ENCODE results near the gene ANKRD53.
"Not testable (repeated sequence)": the region's sequence is repeated elsewhere in the genome, so short reads cannot be mapped to it uniquely, and the experiment has no call there.

Gene ANKRD53

DNA sequence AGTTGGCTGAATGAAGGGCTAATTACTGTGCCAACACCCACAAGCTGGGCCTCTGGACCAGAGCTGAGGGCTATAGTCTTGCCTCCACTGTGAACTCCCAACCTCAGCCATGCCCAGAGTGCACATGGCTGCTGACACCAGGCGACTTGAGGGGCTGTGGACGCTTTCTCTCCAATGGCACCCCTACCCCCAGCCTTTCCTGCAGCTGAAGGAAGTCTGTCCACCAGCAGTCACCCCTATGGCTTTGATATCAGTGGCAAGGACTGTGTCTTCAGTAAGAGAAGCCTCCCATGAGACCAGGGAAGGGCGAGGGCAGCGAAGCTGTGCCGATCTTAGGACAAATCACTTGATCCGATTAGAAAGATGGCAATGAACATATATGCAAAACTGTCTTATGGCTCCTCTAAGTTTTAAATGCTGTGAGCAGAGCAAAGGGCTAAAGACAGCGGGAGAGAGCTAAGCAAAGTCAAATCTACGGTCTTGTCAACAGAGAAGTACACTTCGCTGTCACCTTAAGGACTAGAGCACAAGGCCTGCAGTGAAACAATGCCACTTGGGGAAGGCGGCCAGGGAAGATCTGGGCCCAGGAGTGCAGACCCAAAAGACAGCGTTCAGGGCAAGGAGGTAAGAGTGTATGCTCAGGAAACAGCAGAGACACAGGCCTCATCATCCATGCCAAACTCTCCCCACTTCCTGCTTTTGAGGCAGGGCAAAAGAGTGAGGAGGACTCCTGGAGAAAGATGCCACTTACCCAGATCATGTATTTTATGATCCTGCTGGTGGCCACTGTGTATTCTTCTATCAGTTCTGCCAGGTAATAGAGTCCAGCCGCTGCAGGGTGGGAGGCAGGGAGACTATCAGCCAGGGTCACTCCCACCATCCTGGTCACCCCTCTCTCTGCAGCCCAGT, 14.8 kb downstream of the ANKRD53 start:
- DNase-seq = no peak

DNA sequence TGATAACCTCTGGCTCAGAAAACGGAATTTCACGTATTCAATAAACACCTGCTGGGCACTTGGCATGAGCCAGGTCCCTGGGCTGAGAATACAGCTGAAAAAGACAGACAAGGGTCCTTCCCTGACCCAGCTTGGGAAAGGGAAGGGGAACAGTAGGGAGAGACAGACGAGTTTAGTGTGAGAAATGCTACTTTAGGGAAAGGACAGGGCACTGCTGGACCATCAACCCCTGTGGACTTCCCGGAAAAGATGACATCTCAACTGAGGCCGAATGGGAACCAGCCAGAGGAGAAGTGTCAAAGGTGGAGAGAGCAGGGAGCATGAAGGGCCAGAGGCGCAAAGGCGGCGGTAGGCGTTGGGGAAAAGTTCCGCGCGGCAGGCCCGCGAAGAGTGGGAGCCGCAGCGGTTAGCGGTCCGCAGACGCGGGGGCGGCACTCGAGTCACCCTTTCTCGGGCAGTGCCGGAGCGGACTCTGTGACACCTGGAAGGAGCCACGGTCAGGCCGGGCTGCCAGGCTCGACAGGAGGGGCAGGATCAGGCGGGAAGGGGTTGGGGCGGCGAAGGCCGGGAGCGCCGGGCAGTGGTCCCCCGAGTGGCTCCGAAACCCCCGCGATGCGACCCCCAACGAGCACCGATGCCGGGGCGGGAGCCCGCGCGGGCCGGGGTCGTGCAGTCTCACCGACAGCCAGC, 15.7 kb downstream of the ANKRD53 start:
- no peak for DNase-seq

DNA sequence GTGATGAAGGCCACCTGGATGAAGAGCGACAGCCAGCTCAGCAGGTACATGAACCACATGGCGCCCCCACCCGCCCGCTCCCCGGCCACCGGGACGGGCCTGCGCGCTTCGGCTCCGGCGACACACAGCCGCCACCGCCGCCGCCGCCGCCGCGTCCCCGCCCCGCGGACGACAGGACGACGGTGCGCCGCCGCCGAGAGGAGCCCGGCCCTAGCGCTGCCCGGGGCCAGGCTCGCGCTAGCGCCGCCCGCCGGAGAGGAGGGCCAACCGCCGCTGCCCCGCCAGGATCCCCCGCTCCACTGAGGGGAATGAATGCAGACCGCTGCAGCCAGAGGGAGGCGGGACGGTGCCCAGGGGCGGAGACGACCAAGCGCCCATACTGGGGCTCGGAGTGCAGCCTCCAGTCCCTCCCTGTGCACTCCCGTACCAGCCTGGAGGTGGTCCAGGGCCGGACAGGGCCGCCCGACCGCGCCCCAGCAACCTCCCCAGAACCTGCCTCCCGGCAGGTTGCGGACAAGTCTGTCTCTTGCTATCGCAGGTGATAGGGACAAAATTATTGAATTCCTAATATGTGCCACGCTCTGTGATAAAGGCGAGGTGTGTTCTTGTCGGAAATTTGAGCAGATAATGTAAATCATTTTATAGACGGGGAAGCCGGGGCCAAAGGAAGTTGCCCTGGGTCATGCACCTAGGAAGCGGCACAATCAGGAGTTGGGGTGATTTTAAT, 16.4 kb downstream of the ANKRD53 start, which contains the start of gene TEX261:
Gene TEX261, minus strand, starts transcription at position 175 of the 727 bp plus-strand sequence. Its CDS starts 116 bp downstream, at position 59.
- peak; percentile 85 for DNase-seq

DNA sequence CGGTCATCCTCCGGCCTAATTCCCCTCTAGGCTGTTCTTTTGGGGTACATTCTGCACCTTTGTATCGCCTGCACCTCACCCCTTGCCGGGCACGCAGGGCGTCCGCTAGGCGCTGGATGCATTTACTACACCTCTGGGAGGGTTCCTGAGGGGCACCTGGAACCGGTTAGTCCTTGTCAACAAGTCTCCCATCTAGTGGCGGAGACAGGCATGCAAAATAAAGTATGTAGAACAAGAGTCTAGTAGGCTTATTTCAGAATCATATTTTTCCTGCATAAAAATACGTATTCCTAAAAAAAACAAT, 16.9 kb downstream of the ANKRD53 start:
- peak; percentile 36 for DNase-seq

DNA sequence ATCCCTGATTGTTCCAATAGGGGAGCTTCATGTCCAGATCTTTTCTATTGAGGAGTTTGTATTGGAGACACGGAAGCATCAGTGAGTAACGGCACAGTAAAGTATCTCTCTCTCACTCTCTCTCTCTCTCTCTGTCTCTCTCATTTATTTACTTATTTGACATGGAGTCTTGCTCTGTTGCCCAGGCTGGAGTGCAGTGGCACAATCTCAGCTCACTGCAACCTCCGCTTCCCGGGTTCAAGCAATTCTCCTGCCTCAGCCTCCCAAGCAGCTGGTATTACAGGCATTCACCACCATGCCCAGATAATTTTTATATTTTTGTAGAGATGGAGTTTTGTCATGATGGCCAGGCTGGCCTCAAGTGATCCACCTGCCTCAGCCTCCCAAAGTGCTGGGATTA, 20.5 kb downstream of the ANKRD53 start:
- DNase-seq = not testable (repeated sequence)

DNA sequence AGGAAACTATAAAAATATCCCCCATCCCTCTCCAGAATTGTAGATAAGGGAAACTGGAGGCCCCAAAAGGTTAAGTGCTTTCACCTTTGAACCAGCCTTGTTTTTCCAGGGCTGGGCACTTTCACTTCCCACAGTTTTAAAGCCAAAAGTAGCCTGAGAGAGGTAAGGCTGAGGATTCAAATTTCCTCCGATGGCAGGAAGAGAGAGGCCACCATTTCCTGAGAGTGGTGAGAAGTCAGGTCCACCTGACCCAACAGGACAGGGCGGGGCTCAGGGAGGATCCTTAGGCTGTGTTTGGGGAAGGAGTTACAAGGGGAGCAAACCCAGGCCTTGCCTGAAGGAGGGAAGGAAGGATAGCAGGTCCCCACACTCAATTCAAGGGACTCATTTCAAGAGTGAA, 20.9 kb downstream of the ANKRD53 start:
- no peak for DNase-seq

DNA sequence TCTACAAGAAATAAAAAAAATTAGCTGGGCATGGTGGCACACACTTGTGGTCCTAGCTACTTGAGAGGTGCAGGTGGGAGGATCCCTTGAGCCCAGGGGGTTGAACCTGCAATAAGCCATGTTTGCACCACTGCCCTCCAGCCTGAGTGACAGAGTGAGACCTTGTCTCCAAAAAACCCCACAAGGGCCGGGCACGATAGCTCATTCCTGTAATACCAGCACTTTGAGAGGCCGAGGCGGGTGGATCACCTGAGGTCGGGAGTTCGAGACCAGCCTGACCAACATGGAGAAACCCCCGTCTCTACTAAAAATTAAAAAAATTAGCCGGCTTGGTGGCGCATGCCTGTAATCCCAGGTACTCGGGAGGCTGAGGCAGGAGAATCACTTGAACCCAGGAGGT, 21.5 kb downstream of the ANKRD53 start:
- DNase-seq = not testable (repeated sequence)

DNA sequence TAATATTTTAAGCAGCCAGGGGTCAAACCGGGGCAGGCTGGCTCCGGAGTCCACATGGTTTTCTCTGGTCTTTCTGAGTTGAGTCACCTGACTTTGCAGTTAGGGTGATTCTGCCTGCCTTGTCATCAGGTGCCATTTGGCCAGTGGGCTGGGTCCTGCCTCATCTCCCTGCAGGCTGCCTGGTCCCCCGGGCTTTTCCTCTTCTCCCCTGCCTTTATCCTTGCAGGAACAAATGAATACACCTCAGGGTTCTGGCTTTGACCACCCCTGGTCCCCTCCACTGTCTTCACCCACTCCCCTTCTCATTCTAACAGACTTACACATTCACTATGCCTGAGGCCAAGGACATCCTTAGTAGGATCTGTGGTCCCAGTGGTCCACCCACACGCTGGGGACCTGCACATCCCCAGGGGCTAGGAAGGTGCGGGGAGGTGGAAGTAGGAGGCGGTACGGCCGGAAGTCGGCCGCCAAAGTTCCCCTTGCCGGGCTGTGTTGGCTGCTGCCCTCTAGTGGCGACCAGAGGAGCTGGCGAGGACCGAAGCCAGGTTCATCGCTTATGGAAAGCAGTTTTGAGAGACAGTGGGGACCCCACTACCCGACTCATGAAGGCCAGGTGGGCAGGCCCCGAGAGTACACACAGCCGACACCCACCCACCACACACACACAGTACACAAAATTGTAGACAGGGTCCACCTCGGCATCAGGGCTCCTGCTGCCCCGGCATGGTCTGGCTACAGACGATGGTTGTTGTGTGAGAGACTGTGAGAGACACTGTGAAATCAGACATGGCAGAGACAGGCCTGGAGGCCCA, 22.6 kb downstream of the ANKRD53 start:
- DNase-seq = peak; percentile 48

DNA sequence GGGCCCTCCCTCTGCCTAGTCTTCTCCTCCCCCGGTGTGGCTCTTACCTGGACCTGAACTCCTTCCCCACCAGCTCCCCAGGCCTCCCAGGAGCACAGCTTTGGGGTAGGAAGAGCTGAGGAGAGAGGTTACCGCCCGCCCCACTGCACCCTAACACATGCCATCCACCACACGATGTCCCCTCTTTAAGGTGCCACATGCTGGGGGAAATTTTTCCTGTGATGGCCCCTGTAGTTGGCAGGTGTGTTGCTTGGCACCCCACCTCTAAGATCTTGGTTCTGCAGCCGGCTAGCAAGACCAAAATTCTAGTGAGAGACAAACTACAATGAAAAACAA, 23.1 kb downstream of the ANKRD53 start:
- DNase-seq = no peak

DNA sequence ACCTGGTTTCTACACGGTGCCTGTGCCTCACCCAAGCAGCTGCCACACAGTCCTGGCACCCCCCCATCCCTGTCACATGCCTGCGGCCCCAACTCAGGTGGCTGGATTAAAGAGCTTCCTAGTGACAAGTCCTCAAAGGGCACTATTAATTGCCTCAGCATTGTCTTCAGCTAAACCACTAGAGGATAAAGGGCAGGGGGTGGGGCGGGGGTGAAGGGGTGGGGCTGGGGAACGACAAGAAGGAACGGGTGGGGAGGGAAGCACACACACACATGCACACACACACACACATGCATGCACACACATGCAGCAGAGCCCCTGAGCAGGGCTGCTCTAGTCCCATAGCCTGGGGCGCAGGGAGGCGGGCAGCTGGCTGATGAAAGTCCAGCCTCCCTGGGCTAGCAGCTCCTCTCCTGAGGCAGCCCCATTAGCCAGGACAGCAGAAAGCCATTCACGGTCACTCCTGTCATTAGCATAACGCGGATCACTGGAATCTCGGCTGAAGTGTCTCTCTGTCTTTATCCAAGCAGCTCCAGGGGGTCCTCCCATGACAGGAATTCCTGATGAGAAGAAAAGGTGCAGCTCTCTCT, 23.6 kb downstream of the ANKRD53 start:
- DNase-seq = no peak

DNA sequence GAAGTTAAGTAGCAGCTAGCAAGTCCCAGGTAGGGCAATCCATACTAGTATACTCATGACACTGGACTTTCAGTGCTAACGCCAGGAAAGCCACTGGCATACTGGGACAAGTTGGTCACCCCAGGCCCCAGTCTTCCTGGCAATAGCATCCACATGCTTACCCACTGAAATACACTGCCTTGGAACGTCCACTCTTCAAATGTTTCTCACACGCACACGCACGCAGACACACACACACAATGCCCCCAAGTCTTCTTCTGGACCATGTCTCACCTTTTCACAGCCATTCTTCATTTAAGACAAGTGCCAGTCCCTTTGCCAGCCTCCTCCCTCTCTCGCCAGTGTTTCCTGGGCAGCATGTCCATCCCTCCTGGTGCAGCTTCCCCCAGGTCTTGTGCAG, 25.0 kb downstream of the ANKRD53 start:
- DNase-seq = no peak

DNA sequence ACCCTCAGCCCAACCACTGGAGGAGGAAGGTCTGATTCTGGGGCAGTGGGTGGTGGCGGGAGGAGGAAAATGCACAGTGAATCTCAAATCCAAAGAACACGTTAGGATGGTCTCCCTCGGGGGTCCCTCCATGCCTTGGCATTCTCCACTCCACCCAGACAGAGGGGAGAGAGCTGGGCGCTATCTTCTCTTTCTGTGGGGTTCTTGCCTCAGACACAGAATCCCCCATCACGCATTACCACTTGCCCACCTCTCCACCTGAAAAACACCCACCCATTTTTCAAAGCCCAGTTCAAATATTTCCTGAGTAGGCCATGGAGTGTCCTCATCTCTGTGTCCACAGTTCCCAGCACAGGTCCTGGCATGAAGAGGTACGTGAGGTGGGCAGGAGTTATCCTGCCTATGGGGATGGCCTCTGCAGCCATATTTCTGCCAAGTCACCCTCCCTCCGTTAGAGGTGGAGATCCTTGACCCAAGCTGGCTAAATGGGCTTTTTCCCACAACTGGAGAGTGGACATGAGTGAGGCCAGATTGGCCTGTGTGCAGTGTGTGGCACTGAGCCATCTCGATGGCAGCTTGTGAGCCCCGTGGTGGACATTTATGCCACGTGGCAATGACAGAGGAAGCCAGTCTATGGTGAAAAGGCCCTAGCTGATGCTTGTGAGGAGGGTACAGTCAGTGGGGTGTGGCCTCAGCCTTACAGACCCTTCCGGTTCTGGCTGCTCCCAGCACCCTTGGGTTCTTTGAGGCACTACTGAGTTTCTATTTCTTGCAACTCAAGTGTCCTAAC, 25.7 kb downstream of the ANKRD53 start:
- no peak for DNase-seq

DNA sequence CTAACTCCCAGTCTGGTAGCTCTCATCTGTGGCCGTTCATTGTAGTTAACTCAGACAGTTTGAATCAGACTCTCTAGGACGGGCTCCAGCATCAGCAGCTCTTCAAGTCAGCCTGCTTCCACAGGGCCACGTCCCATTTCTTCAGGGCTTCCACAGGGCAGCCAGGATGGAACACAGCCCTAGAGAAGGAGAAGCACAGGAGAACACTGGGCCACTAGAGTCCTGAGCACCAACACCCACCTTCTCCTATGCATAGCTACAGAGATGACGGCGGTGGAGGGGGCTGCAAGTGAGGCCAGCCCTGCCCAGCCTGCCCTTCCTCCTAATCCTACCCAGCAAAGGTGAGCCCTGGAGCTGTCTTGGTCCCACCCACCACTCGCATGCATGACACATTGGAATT, 26.4 kb downstream of the ANKRD53 start:
- DNase-seq = no peak

DNA sequence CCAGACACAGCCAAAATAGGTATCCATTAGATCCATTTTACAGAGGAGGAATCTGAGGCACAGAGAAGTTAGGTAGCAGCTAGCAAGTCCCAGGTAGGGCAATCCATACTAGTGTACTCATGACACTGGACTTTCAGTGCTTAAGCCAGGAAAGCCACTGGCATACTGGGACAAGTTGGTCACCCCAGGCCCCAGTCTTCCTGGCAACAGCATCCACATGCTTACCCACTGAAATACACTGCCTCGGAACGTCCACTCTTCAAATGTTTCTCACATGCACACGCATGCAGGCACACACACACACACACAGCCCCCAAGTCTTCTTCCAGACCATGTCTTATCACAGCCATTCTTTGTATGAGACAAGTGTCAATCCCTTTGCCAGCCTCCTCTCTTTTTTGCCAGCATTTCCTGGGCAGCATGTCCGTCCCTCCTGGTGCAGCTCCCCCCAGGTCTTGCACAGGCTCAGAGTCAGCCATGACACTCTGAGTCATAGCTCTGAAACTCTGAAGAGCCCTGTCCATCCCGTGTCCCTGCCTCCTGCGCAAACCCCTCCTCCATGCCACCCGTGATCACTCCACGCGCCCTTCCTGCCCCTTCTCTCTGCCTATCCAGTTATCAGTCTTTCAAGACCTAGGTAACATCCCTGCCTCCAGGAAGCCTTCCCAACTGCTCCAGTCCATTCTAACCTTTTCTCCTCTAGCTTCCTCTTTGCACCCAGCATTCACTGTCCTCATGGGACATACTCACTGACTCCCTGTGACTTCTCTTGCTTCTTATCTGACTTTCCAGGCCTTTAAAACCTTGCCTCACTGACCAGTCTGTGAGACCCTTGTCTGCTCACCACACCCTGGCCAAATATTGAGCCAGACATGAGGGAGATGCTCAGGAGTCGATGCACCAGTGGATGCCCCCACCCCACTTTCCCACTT, 27.1 kb downstream of the ANKRD53 start:
- DNase-seq = no peak

DNA sequence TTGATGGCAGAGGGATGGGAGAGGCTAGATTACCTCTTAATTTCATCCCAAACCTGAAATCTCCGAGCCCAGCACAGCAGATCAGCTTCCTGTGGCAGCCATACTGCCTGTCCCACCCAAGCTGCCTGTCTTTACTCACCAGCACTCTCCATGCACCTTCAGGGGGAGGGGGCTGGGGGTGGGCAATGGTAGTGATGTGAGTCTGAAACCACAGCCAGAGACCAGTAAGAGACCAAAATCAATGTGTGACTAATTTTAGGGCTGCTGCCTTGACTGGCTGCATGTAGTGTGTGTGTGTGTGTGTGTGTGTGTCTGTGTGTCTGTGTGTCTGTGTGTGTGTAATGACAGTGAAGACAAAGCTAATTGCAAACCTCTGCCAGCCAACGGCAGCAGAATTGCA, 27.9 kb downstream of the ANKRD53 start:
- DNase-seq = no peak

DNA sequence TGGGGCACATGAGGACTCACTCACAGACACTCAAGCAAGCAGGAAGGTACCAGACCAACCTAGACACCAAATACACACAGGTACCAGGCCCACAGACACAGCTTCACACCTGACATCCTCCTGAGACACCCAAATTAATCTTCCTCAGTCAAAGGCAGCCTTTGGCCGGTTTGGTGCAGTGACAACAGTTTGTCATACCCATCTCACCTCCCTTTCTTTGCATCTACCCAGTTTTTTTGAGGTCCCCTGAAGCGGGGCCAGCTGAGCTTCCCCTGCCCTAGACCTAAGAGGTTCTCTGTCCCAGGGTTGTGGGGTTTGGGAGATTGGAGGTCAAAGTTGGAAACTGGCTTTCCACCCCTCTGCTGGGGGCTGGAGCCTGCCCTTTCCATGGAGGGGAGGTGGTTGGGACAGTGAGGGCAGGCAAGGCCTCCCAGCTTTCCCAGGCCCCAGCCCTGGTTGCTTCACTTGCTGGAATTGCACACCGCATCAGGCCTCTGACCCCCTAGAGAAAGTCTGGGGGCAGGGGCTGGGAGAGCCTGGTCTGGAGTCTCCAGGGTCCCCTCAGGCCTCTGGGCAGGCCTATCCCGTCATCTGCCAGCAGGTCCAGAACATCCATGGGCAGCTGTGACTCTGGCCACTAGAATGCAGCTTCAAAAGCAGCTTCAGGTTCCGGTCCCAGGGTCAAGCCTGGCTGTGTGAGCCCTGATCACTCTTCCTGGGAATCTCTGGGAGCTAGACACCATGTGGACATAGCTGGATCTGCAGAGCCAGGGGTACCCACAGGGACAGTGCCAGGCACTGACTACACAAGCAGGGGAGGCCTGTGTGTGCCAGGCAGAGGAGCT, 28.7 kb downstream of the ANKRD53 start:
- no peak for DNase-seq

DNA sequence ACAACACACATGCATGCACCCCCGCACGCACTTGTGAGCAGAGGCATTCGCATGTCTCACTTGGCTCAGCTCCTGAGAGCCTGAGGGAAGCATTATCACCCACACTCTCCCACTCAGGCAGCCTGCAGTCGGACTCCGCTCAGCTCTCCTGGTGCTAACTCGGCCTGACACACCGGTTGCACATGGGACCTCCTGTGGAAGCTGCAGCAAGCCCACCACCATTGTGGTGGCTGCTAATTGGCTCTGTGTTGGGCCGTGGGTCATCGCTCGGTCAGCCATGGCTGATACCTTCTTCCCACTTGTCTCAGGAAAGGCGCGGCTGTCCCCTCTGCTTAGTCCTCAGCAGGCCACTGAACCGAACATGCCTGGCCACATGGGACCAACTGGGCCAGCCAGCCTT, 29.9 kb downstream of the ANKRD53 start:
- DNase-seq = no peak

DNA sequence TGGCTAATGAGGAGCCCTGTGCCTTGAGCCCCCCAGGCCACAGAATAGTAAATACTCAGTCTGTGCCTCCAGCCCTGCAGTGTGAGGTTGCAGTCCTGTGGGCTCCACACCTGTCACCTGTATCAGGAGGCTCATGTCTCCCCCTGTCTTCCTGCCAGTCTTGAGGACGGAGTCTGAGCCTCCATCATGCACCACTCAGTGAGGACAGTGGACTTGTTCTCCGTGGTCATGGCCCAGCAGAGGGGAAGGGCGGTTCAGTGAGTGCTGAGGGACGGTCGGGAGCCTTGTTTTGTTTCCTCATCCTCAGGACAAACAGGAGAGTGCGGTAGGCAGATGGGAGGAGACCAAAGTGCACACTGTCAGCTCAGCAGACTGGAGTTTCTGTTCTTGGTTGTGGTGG, 33.4 kb downstream of the ANKRD53 start:
- DNase-seq = not testable (repeated sequence)

DNA sequence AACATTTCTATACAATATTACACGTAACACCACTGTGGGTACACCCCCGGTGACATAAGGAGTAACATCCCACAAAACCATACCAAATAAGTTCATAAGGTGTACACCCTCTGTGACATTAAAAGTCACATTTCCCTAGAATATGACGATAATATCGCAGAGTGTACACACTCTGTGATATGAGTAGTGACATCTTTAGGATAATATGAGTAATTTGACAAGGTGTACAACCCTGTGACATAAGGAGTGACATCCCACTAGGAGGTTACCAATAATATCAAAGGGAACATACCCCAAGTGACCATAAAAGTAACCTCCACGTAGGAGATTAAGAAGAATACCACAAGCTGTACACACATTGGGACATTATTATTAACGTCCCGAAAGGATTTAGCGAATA, 40.2 kb downstream of the ANKRD53 start:
- no peak for DNase-seq

DNA sequence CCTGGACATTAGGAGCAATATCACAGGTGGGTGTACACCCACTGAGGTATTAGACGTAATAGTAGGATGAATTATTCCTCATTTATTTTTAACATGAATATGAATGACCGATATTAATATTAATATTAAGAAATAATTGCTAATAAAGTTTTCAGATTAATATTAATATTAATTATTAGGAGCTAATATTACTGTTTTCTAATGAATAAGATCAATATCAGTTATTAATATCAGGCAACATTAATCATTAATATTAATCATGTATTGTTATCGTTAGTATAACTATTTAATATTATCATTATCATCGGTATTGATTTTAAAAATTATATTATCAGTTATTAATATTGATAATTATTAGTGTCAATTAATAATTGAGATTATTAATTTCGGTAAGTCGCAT, 41.6 kb downstream of the ANKRD53 start:
- not testable (repeated sequence) for DNase-seq
